BJ (cell line): ENCODE results near the gene ZC3H7A. TPM values are rescaled to one million over a fixed set of nuclear protein-coding genes. Genes with fewer than 3 reads are reported as not detected.

Experiments
- CTCF ChIA-PET: fragments of 350-600 bp; formaldehyde crosslinking; extraction: SDS; loops from one replicate; lab custom pipeline; 2021; ENCODE audit warnings: antibody characterized with exemption, inconsistent platforms; lab: Yijun Ruan, JAX
- POLR2A ChIA-PET: fragments of 300-600 bp; sonication (Branson Sonifier 250); formaldehyde crosslinking; extraction: SDS; loops from one replicate; lab custom pipeline; 2021; ENCODE audit warnings: antibody characterized with exemption; lab: Charles Lee
- DNase-seq: peaks from one replicate; pipeline ENCODE4 v3.0.0-alpha.2; 2011; ENCODE audit warnings: low read depth
- H3K27me3 ChIP-seq: 2 replicates; pipeline ENCODE4 v1.6.0; 2011; ENCODE audit warnings: low read length; ENCODE audit not compliant: control insufficient read depth, insufficient read depth
- H3K36me3 ChIP-seq: 2 replicates; pipeline ENCODE4 v1.5.1; 2011; ENCODE audit warnings: low read length; ENCODE audit not compliant: control insufficient read depth, insufficient read depth
- H3K4me3 ChIP-seq: 2 replicates; pipeline ENCODE4 v1.5.1; 2011; ENCODE audit warnings: low read depth, mild to moderate bottlenecking, control low read depth, low read length
- CTCF ChIP-seq: IDR thresholded peaks from 2 replicates; pipeline ENCODE4 v1.5.1; 2011; ENCODE audit warnings: low read depth, mild to moderate bottlenecking, control low read depth, inconsistent platforms, low read length, moderate library complexity; ENCODE audit not compliant: insufficient read depth
- polyA plus RNA-seq: library from polyadenylated mRNA; depleted of rRNA; stranded (reverse); fragments of >200 nt; gene quantifications from 2 replicates; pipeline ENCODE4 v1.2.3, GENCODE V29; 2011

The ZC3H7A gene
- polyA plus RNA-seq, 1 experiment, result 30.4 TPM

GRCh38 chr16:11742536-11743307, 54.3 kb downstream of the ZC3H7A start, which contains the start of gene TXNDC11:
TSS of gene TXNDC11 (minus strand) at chr16:11742857. CDS start at chr16:11742730, 127 bp downstream.
- peak; percentile 89 for DNase-seq
- Histone ChIP-seq H3K36me3 (peaks cover 1% of the 10 kb centered on the region; the same call in 1 of the 2 replicates), H3K4me3 (peak within 1 kb of the TSS; percentile 90), H3K27me3 (no peaks in the 10 kb centered on the region)
- CTCF ChIA-PET, result interaction anchor here (0.8 to 4.0 kb wide), 3 partner anchors 28 to 211 kb away, joined by 3 to 24 read pairs (median 3); partner anchors contain the start of gene ZC3H7A
- POLR2A ChIA-PET, result interaction anchor here (0.8 to 1.7 kb wide), 2 partner anchors 40 to 55 kb away, joined by 3 to 6 read pairs; partner anchors contain the start of gene ZC3H7A
- TF ChIP-seq CTCF, result no peak

DNA sequence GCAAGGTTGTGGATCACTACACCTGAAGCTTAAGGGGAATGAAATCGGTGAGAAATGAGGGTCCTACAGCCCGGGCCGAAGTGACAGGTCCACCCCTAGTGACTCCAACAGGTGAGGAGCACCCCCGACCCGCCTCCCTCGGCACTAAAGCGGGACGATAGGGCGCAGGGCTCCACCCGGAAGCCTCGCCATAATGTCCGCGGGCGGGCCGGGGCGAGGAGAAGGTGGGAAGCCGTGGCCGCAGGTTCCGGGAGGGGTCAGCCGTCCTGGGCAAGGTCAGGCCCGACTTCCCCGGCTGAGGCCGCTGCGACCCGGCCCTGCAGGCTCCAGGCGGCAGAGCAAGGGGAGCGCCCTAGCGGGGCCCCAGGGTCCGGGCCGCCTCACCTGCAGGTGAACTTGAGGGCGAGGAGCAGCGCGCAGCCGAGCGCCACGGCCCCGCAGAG, 54.9 kb downstream of the ZC3H7A start:
- no peaks in the 10 kb centered on the region; the same call in 1 of the 2 replicates for H3K36me3 ChIP-seq
- H3K27me3 ChIP-seq, result no peaks in the 10 kb centered on the region
- POLR2A ChIA-PET, result interaction anchor here (0.6 to 1.7 kb wide), 2 partner anchors 21 to 55 kb away, joined by 4 to 6 read pairs; partner anchors contain the start of gene ZC3H7A
- TF ChIP-seq CTCF, result no peak
- no peak for DNase-seq
- H3K4me3 ChIP-seq, result peak overlapping the region; percentile 90
- CTCF ChIA-PET, result interaction anchor here (0.8 to 4.0 kb wide), 3 partner anchors 28 to 210 kb away, joined by 3 to 24 read pairs (median 3); partner anchors contain the start of gene ZC3H7A

- no peak overlapping the region for H3K4me3 ChIP-seq
- ChIA-PET POLR2A (no interaction called here), CTCF (interaction anchor here (0.5 to 0.7 kb wide), 2 partner anchors 26 to 139 kb away, joined by 3 to 4 read pairs; no protein-coding TSS in a partner anchor)
- H3K27me3 ChIP-seq, result no peaks in the 10 kb centered on the region
- peaks cover 4% of the 10 kb centered on the region for H3K36me3 ChIP-seq
- no peak for DNase-seq
- no peak for TF ChIP-seq CTCF
These were observed 56.5 kb downstream of the ZC3H7A start for GRCh38 chr16:11740567-11740966.

GRCh38 chr16:11738742-11739544, 58.1 kb downstream of the ZC3H7A start:
- no peak overlapping the region for H3K4me3 ChIP-seq
- peaks cover 7% of the 10 kb centered on the region for H3K36me3 ChIP-seq
- ChIA-PET POLR2A (no interaction called here), CTCF (interaction anchor here (1.7 to 3.4 kb wide), 2 partner anchors 58 to 343 kb away, joined by 3 to 12 read pairs; partner anchors contain the start of gene ZC3H7A)
- H3K27me3 ChIP-seq, result no peaks in the 10 kb centered on the region
- no peak for TF ChIP-seq CTCF
- no peak for DNase-seq

GRCh38 chr16:11737713-11738112, 59.3 kb downstream of the ZC3H7A start:
- H3K4me3 ChIP-seq, result no peak overlapping the region
- no peak for DNase-seq
- TF ChIP-seq CTCF, result no peak
- no peaks in the 10 kb centered on the region for H3K27me3 ChIP-seq
- CTCF ChIA-PET, result interaction anchor here (1.8 to 3.4 kb wide), 2 partner anchors 23 to 60 kb away, joined by 5 to 12 read pairs; partner anchors contain the start of gene ZC3H7A
- H3K36me3 ChIP-seq, result peaks cover 7% of the 10 kb centered on the region
- POLR2A ChIA-PET, result no interaction called here
